ENCODE measurements around the gene ASRGL1. TPM values are rescaled to one million over a fixed set of nuclear protein-coding genes. Genes with fewer than 3 reads are reported as not detected.

Gene ASRGL1
- total RNA-seq, 1 donor from 2014 or later: 10.1 TPM

GRCh38 chr11:62411524-62411923, 74.3 kb downstream of the ASRGL1 start:
- intact Hi-C loops (cut with micrococcal nuclease): no loop called here

DNA sequence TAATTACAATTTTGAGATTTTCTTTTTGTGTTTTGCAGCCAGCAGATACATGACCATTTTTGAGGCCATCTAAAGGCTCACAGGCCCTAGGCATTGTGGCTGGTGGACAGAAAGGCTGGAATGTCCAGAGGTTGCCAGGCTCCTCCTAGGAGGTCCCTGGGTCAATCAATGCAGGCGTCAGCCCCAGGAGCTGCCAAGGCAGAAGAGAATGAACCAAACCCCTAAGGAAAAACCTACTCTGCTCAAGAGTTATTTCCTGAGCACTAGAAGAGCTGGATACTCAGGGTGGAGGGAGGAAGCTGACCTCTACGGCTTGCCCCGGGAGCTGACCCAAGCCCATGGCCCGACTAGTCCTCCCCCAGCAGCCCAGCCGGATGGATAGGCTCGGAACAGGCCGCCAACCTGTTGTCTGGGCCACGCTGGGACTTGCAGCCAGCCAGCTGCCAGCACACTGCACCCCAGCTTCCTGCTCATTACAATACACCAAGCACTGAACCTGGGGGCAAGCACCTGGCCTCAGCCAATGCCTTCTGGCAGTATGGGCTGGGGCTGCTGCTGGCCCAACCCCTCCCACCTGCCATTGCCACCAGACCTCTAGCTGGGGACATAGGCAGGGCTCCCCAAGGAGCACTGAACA, 75.9 kb downstream of the ASRGL1 start:
- intact Hi-C loops (cut with micrococcal nuclease): no loop called here

GRCh38 chr11:62416596-62416995, 79.3 kb downstream of the ASRGL1 start:
- intact Hi-C loops (cut with micrococcal nuclease): no loop called here

GRCh38 chr11:62418136-62418535, 80.9 kb downstream of the ASRGL1 start:
- intact Hi-C loops (cut with micrococcal nuclease): no loop called here

GRCh38 chr11:62418733-62419132, 81.5 kb downstream of the ASRGL1 start, which contains the start of gene SCGB1A1:
TSS of gene SCGB1A1 (plus strand) at chr11:62419033. CDS start at chr11:62419096, 63 bp downstream.
- intact Hi-C loops (cut with micrococcal nuclease): no loop called here

DNA sequence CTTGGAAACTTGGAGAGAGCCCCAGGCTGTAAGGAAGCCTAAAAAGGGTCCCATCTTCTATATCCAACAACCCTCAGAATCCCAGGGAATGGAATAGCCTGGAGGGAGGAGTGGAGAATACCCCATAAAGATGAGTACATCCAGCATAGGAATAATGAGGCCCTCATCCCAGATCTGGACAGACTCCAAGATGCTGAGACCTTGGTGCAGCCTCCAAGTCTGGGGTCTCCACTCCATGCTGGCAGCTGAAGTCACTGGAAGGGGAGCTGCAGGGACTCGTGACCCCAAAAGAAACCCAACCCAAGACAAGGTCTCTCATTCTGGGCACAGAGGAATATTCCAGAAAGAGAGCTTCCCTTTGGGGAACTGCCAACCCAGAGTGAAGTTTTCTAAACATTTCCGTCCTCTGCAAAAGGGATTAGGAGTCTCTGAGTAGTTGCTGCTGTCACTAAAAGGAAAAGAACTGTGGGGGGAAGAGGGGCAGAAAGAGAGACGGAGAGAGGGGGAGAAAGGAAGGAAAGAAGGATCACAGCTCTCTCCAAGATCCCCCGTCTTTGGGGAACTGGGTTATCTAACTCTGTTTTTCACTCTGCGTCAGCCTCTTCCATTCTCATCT, 82.2 kb downstream of the ASRGL1 start:
- intact Hi-C loops (cut with micrococcal nuclease): no loop called here

DNA sequence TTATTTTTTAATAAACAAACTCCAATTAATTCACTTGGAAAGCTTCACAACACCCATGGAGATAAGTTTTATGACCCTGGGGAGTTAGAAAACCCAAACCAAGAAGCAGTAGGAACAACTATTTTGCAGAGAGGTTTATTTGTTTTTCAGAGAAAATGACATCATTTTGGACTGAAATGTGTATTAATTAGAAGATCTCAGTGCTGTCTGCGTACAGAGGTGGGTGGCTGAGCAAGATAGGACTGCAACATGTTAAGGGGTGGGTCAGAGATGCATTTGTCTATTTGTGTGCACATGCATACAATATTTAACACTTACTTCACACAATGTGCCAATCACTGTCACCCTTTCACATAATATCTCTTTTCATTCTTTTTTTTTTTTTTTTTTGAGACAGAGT, 82.7 kb downstream of the ASRGL1 start:
- intact Hi-C loops (cut with micrococcal nuclease): loop anchor here (10.0 kb wide), 1 partner anchor 255 kb away; the partner anchor contains the start of genes LBHD1, UBXN1 and UQCC3

- intact Hi-C loops (cut with micrococcal nuclease): loop anchor here (10.0 kb wide), 1 partner anchor 254 kb away; the partner anchor contains the start of genes LBHD1, UBXN1 and UQCC3
These were observed 83.6 kb downstream of the ASRGL1 start for GRCh38 chr11:62420882-62421281.

DNA sequence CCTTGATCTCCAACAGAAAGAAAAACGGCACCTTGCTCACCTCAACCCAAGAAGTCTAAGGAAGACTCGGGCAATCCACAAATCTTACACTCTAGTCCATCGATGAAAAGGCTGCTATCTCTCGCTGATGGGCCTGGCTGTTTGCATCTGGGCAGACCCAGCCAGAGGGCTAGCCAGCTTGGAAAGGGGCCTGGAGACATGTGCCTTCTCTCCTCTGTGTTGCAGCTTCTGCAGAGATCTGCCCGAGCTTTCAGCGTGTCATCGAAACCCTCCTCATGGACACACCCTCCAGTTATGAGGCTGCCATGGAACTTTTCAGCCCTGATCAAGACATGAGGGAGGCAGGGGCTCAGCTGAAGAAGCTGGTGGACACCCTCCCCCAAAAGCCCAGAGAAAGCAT, 84.7 kb downstream of the ASRGL1 start:
- intact Hi-C loops (cut with micrococcal nuclease): loop anchor here (10.0 kb wide), 1 partner anchor 253 kb away; the partner anchor contains the start of genes LBHD1, UBXN1 and UQCC3

GRCh38 chr11:62423012-62423411, 85.8 kb downstream of the ASRGL1 start:
- intact Hi-C loops (cut with micrococcal nuclease): loop anchor here (10.0 kb wide), 1 partner anchor 252 kb away; the partner anchor contains the start of genes LBHD1, UBXN1 and UQCC3

DNA sequence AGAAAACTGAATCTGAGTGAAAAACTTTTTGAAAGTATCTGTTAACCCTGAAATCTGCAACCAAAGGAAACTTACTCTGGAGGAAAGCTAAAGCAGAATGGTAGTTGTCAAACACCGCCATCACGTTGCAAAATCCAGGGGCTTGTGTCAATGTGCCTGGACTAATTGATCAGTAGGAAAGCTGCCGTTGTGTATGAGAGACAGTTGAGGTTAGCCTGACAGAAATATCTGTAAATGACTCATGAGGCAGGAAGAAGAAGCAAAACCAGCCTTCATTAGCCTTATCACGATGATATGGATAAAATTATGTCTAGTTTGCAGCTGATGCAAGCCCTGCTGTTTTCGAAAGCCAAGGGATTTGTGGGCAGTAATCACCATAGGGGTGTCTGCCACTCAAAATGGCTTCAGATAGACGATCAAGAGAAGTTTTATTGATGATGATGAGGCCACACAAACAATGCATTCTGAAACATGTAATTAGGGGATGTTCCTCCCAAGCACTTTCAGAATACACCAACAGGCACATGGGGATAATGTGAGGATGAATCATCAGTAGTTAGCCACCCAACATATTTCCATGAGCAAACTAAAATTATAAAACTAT, 90.5 kb downstream of the ASRGL1 start:
- intact Hi-C loops (cut with micrococcal nuclease): loop anchor here (1.0 to 10.0 kb wide), 2 partner anchors 164 to 247 kb away; partner anchors contain the start of genes LBHD1, TUT1, UBXN1 and UQCC3

GRCh38 chr11:62428871-62429560, 91.8 kb downstream of the ASRGL1 start:
- intact Hi-C loops (cut with micrococcal nuclease): loop anchor here (10.0 kb wide), 1 partner anchor 246 kb away; the partner anchor contains the start of genes LBHD1, UBXN1 and UQCC3

GRCh38 chr11:62430425-62430824, 93.2 kb downstream of the ASRGL1 start:
- intact Hi-C loops (cut with micrococcal nuclease): no loop called here

DNA sequence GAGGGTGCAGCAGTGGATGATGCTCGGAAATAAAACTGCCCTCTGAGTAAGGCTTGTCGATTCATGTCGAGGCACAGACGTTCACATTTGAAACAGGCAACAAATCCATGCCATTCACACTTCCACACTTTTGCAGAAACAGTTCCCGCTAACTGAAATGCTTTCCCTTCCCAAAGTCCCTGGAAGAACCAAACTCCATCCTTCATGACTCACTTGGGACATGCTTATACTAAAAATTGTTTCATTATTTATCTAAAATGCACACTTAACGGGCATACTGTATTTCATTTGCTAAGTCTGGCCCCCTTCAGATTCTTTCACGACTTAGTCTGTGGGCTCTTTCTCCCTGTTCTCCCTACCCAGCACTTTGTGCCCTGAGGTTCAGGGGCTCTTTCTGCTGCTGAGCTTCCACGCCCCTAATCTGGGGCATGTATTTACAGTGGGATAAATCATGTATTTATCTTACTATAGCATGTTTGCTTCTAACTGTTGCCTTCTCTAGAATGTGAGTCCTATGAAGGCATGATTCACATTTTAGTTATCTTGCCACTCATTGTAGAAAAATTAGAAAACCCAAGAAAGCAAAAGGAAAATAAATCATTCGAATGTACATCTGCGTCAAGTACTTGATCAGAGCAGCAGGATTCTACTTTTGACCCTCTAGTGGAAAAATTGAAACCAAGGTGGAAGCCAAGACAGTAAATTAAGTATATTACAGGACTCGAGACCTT, 94.1 kb downstream of the ASRGL1 start:
- intact Hi-C loops (cut with micrococcal nuclease): no loop called here

- intact Hi-C loops (cut with micrococcal nuclease): no loop called here
These were observed 95.4 kb downstream of the ASRGL1 start for GRCh38 chr11:62432695-62433094.

DNA sequence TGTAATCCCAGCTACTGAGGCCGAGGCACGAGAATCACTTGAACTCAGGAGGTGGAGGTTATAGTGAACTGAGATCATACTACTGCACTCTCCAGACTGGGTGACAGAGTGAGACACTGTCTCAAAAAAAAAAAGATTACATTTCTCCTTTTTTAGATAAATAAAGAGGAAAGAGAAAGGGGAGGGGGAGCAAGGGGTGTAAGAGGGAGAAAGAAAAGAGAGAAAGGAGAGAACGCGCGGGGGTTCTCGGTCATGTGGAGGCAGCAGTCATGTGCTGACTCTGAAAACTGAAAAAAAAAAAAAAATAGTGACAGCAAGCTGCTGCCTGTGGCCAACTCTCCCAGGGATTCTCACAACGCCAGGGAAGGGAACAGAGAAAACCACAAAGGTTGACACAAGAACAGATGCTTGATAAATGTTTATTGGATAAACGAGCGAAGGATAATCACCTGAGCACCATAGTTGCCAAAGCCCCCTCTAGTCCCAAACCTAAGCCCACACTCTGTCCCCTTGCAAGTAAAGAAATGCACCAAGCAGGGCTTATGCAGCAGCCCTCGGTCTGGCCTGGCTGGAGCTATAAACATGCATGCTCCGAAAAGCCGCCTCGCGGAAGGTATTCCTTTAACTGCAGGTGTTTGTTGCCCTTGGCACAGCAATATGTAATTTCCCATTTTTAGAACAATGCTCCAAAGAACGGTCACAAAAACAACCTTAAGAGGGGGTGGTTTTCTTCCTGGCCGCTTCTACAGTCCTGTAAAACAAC, 96.1 kb downstream of the ASRGL1 start:
- intact Hi-C loops (cut with micrococcal nuclease): no loop called here

GRCh38 chr11:62433904-62434276, 96.6 kb downstream of the ASRGL1 start:
- intact Hi-C loops (cut with micrococcal nuclease): no loop called here

- intact Hi-C loops (cut with micrococcal nuclease): no loop called here
These were observed 98.8 kb downstream of the ASRGL1 start for GRCh38 chr11:62435846-62436660.

DNA sequence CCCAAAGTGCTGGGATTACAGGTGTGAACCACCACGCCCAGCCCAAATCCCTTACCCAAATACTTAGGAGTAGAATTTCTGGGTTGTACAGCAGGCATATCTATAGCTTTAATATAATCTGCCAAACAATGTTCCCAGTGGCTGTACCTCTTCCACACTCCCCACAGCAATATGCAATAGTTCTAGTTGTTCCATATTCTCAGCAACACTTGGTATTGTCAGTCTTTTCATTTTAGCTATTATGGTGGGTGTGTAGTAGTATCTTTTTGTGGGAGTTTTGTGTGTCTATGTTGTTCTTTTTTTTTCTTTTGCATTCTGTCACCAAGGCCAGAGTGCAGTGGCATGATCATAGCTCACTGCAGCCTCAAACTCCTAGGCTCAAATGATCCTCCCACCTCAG, 100.4 kb downstream of the ASRGL1 start:
- intact Hi-C loops (cut with micrococcal nuclease): no loop called here
